ENCODE results near the gene UNC79.

The UNC79 gene

DNA sequence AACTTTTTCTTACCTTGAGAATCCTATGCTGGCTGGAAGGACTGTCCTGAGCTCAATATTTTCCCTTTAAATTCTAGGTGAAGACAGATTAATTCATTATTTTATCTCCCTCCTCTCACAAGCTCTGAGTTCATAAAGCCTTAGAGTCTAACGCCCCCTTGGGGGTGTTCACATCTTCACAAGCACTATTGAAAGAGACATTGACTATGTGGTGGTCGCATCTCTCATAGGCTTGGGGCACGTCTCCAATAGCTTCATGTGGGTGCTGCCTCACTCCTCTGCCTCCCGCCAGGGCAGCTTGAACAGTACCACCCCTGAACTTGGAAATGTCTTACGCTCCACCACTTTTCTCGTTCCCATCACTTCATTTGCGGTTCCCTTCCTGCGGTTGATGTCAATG is 106.2 kb downstream of the UNC79 start:
- Histone ChIP-seq H3K4me2 (ENCODE audit: low read length) (no peak overlapping the region), H3K4me1 (no peaks in the 10 kb centered on the region), H3K27ac (no peak overlapping the region), H3K9ac (no peak overlapping the region), H2AFZ (no peak overlapping the region), H3K27me3 (ENCODE audit: control insufficient read depth, insufficient read depth, low read length) (no peaks in the 10 kb centered on the region), H3K4me3 (ENCODE audit: low read depth, low read length) (no peak overlapping the region), H3K9me3 (ENCODE audit: control insufficient read depth, low read length) (no peaks in the 10 kb centered on the region), H3K79me2 (no peaks in the 10 kb centered on the region), H3K36me3 (ENCODE audit: control insufficient read depth, insufficient read depth, low read length) (no peaks in the 10 kb centered on the region)
- TF ChIP-seq, protein P1, sequence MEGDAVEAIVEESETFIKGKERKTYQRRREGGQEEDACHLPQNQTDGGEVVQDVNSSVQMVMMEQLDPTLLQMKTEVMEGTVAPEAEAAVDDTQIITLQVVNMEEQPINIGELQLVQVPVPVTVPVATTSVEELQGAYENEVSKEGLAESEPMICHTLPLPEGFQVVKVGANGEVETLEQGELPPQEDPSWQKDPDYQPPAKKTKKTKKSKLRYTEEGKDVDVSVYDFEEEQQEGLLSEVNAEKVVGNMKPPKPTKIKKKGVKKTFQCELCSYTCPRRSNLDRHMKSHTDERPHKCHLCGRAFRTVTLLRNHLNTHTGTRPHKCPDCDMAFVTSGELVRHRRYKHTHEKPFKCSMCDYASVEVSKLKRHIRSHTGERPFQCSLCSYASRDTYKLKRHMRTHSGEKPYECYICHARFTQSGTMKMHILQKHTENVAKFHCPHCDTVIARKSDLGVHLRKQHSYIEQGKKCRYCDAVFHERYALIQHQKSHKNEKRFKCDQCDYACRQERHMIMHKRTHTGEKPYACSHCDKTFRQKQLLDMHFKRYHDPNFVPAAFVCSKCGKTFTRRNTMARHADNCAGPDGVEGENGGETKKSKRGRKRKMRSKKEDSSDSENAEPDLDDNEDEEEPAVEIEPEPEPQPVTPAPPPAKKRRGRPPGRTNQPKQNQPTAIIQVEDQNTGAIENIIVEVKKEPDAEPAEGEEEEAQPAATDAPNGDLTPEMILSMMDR (IDR thresholded peaks at IDR 0.05): no peak

DNA sequence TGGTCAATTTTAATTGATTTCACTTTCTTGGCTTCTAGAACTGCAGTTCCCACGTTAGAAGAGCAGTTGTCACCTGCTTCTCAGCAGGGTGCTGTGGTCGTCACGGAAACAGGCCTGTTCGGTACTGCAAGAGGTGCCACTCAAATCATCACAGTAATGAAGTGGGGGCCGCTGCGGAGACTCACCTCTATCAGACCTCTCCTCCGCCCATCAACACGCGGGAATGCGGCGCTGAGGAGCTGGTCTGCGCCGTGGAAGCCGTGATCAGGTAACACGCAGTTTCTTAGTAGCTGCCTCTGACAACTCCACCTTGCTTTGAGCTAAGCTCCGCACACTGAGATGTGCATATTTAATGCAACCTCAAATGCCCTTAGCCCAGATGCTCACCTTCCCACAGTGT is 107.2 kb downstream of the UNC79 start:
- TF ChIP-seq, protein P1 (IDR thresholded peaks at IDR 0.05): no peak
- H3K4me2 ChIP-seq (ENCODE audit: low read length): no peak overlapping the region

DNA sequence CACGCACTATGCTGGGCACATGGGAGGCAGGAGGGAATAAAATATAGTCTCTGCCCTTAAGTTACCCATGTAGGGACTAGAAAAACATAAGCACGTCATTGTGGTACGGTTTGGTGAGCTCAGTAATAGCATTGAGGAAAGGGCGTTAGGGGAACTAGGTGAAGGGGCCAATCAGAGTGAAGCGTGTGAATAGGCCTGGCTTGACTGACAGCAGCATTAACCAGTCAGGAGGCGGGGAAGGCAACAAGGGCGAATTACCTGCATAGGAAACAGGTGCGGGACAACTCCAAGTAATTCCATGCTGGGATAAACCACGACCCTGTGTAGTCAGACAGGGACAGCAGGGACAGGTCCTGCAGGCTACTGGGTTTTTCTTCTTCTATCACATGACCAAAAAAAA is 107.7 kb downstream of the UNC79 start:
- H3K36me3 ChIP-seq (ENCODE audit: control insufficient read depth, insufficient read depth, low read length): no peaks in the 10 kb centered on the region
- TF ChIP-seq, protein P1 (IDR thresholded peaks at IDR 0.05): no peak
- H3K9me3 ChIP-seq (ENCODE audit: control insufficient read depth, low read length): no peaks in the 10 kb centered on the region
- H3K27ac ChIP-seq: no peak overlapping the region
- H3K27me3 ChIP-seq (ENCODE audit: control insufficient read depth, insufficient read depth, low read length): no peaks in the 10 kb centered on the region
- no peaks in the 10 kb centered on the region for H3K79me2 ChIP-seq
- no peaks in the 10 kb centered on the region for H3K4me1 ChIP-seq
- H3K4me2 ChIP-seq (ENCODE audit: low read length): no peak overlapping the region
- no peak overlapping the region for H3K9ac ChIP-seq
- no peak overlapping the region for H3K4me3 ChIP-seq (ENCODE audit: low read depth, low read length)
- H2AFZ ChIP-seq: no peak overlapping the region

More for the DNA sequence above, 107.2 kb downstream of the UNC79 start:
- no peaks in the 10 kb centered on the region for H3K79me2 ChIP-seq
- H2AFZ ChIP-seq: no peak overlapping the region
- no peak overlapping the region for H3K27ac ChIP-seq
- no peaks in the 10 kb centered on the region for H3K9me3 ChIP-seq (ENCODE audit: control insufficient read depth, low read length)
- no peak overlapping the region for H3K9ac ChIP-seq
- H3K27me3 ChIP-seq (ENCODE audit: control insufficient read depth, insufficient read depth, low read length): no peaks in the 10 kb centered on the region
- H3K4me3 ChIP-seq (ENCODE audit: low read depth, low read length): no peak overlapping the region
- no peaks in the 10 kb centered on the region for H3K36me3 ChIP-seq (ENCODE audit: control insufficient read depth, insufficient read depth, low read length)
- no peaks in the 10 kb centered on the region for H3K4me1 ChIP-seq

DNA sequence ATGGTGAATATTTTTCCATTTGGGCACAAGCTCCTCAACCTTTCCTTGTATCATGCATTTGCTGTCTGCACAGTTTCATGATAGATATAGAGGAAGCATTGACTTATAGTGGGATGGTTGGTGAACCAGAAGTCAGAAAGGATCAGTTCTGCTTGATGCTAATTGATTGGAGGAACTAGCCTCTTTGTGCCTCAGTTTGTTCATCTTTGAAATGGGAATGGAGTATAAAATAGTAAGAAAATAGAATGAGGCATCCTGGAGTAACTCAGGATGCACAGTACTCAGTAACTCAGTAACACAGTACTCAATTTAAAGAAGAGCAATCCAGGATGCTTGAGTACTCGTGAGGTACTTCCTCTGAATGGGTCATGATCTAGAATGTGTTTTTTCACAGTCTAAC is 109.5 kb downstream of the UNC79 start:
- no peak overlapping the region for H3K27ac ChIP-seq
- H3K36me3 ChIP-seq (ENCODE audit: control insufficient read depth, insufficient read depth, low read length): no peaks in the 10 kb centered on the region
- no peak overlapping the region for H2AFZ ChIP-seq
- no peak overlapping the region for H3K4me3 ChIP-seq (ENCODE audit: low read depth, low read length)
- peaks cover 2% of the 10 kb centered on the region for H3K4me1 ChIP-seq
- TF ChIP-seq, protein P1 (IDR thresholded peaks at IDR 0.05): no peak
- H3K9me3 ChIP-seq (ENCODE audit: control insufficient read depth, low read length): no peaks in the 10 kb centered on the region
- no peak overlapping the region for H3K9ac ChIP-seq
- no peaks in the 10 kb centered on the region for H3K27me3 ChIP-seq (ENCODE audit: control insufficient read depth, insufficient read depth, low read length)
- peaks cover 2% of the 10 kb centered on the region for H3K79me2 ChIP-seq
- no peak overlapping the region for H3K4me2 ChIP-seq (ENCODE audit: low read length)

DNA sequence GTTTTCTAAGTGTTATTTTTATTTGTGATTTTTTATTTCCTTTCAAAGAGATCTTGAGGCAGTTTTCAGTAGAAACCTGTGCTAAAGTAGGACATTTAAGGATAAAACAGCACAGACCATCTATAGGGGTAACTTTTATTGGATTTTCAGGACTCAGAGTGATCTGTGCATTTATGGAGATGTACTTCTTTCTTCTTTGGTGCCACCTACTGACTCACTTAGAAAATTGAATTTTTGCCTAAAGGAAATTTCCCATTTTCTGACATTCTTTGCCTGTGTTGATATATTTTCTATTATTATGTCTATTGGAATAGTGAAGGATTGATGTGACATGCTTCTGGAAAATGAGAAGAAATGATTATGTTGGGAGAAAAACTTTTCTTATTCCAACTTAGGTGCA is 113.0 kb downstream of the UNC79 start:
- Histone ChIP-seq H3K4me1 (peaks cover 16% of the 10 kb centered on the region), H3K79me2 (peaks cover 2% of the 10 kb centered on the region), H3K36me3 (ENCODE audit: control insufficient read depth, insufficient read depth, low read length) (no peaks in the 10 kb centered on the region), H3K4me3 (ENCODE audit: low read depth, low read length) (peak overlapping the region; percentile 3), H3K27me3 (ENCODE audit: control insufficient read depth, insufficient read depth, low read length) (no peaks in the 10 kb centered on the region), H2AFZ (no peak overlapping the region), H3K9ac (no peak overlapping the region), H3K4me2 (ENCODE audit: low read length) (no peak overlapping the region), H3K27ac (no peak overlapping the region), H3K9me3 (ENCODE audit: control insufficient read depth, low read length) (no peaks in the 10 kb centered on the region)
- TF ChIP-seq, protein P1 (IDR thresholded peaks at IDR 0.05): peak; percentile 28
